Fibroblast of the aortic adventitia (primary cell): Measurements from ENCODE around the gene FFAR1. TPM values are rescaled to one million over a fixed set of nuclear protein-coding genes. Genes with fewer than 3 reads are reported as not detected.

Source experiments
- DNase-seq: peaks from one replicate; pipeline ENCODE4 v3.0.0-alpha.2; 2010; ENCODE audit warnings: low read depth
- H3K4me3 ChIP-seq: 2 replicates; pipeline ENCODE4 v1.5.1; 2011; ENCODE audit warnings: low read depth, mild to moderate bottlenecking, control low read depth, low read length, moderate library complexity
- total RNA-seq: library from RNA; depleted of rRNA; stranded (reverse); fragments of >200 nt; gene quantifications from 2 replicates; pipeline ENCODE4 v1.2.3, GENCODE V29; 2012; ENCODE audit warnings: low replicate concordance
- TF ChIP-seq, protein P1 (sequence below): IDR thresholded peaks from 2 replicates; pipeline ENCODE4 v1.5.1; 2011; ENCODE audit warnings: mild to moderate bottlenecking, low read length, control low read depth, inconsistent platforms; ENCODE audit not compliant: insufficient read depth

Gene FFAR1
- total RNA-seq, 1 donor, result not detected

DNA sequence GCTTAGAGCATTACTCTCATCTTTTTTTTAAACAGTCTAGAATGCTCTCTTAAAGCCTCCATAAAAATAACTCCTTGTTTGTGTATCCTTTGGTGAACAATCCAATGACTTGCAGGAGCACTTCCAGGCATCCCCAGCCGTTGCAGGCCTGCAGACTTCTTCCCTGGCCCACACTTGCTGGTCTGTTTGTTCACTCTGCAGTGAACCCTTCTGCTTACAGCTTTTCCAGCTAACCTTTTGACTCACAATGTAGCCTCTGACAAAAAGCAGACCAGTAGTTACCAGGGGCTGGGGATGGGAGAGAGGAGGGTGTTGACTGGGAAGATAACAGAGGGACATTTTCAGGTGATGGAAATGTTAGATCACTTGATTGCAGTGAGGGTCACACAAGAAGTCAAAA lies 32.3 kb downstream of the FFAR1 start:
- DNase-seq, result no peak
- no peak overlapping the region for H3K4me3 ChIP-seq
- TF ChIP-seq, protein P1, sequence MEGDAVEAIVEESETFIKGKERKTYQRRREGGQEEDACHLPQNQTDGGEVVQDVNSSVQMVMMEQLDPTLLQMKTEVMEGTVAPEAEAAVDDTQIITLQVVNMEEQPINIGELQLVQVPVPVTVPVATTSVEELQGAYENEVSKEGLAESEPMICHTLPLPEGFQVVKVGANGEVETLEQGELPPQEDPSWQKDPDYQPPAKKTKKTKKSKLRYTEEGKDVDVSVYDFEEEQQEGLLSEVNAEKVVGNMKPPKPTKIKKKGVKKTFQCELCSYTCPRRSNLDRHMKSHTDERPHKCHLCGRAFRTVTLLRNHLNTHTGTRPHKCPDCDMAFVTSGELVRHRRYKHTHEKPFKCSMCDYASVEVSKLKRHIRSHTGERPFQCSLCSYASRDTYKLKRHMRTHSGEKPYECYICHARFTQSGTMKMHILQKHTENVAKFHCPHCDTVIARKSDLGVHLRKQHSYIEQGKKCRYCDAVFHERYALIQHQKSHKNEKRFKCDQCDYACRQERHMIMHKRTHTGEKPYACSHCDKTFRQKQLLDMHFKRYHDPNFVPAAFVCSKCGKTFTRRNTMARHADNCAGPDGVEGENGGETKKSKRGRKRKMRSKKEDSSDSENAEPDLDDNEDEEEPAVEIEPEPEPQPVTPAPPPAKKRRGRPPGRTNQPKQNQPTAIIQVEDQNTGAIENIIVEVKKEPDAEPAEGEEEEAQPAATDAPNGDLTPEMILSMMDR, result no peak

DNA sequence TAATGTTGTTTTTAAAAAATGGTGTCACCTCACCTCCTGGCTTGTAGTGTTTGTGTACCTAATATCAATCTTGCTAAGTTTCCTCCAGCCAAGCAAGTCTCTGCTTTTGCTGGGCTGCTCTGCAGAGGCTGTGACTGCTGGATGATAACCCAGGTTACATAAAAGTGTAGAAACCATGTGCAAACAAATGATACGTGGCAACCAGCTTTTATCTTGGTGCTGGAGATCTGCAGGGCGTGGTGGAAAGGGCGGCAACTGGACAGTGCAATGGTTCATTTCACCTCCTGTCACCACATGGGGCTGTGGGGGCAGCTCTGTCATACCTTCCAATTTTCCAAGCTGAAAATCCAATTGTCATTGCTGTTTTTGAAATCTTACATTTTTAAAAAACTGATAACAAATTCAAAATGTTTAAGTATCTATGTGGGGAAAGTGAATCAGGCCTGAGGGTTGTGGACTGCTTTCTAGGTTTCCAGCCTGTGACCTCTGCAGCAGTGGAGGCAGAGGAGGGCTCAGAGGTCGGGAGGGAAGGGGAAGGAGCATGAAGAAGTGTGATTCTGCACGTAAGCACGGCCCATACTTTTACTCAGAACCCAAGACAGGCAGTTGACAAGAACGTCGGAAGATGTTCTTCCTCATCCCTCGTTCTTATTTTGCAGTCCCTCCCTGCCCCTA lies 32.9 kb downstream of the FFAR1 start:
- H3K4me3 ChIP-seq, result no peak overlapping the region
- no peak for DNase-seq
- TF ChIP-seq, protein P1, result no peak

DNA sequence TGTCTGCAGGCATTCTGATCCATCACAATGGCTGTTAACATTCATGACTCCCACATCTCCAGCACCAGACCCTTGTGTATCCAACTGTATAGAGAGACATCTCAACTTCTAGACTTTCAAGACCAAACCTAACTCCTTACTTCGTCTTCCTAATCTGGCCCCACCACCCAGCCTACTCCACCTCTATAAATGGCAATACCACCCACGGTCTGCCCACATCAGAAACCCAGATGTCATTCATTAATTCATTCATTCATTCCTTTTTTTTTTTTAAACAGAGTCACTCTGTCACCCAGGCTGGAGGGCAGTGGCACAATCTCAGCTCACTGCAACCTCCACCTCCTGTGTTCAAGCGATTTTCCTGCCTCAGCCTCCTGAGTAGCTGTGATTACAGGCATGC lies 33.6 kb downstream of the FFAR1 start:
- TF ChIP-seq, protein P1, result no peak
- DNase-seq, result no peak
- no peak overlapping the region for H3K4me3 ChIP-seq

DNA sequence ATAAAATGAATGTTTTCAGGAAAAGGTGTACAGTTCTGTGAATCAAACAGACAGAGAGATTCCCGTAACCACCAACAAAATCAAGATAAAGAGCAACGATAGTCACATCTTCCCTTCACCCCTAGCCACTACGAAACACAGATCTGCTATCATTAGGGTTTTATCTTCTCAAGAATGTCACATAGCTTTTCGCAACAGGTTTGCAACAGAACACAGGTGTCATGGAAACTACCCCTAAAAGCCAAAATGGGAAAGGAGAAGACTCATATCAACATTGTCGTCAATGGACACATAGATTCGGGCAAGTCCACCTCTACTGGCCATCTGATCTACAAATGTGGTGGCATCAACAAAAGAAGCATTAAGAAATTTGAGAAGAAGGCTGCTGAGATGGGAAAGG lies 34.2 kb downstream of the FFAR1 start:
- DNase-seq, result no peak
- TF ChIP-seq, protein P1, result no peak
- no peak overlapping the region for H3K4me3 ChIP-seq

DNA sequence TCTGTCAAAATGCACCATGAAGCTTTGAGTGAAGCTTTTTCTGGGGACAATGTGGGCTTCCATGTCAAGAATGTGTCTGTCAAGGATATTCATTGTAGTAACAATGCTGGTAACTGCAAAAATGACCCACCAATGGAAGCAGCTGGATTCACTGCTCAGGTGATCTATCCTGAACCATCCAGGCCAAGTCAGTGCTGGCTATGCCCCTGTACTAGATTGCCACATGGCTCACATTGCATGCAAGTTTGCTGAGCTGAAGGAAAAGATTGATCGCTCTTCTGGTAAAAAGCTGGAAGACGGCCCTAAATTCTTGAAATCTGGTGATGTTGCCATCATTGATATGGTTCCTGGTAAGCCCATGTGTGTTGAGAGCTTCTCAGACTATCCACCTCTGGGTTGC lies 35.8 kb downstream of the FFAR1 start:
- no peak for DNase-seq
- TF ChIP-seq, protein P1, result no peak
- no peak overlapping the region for H3K4me3 ChIP-seq

DNA sequence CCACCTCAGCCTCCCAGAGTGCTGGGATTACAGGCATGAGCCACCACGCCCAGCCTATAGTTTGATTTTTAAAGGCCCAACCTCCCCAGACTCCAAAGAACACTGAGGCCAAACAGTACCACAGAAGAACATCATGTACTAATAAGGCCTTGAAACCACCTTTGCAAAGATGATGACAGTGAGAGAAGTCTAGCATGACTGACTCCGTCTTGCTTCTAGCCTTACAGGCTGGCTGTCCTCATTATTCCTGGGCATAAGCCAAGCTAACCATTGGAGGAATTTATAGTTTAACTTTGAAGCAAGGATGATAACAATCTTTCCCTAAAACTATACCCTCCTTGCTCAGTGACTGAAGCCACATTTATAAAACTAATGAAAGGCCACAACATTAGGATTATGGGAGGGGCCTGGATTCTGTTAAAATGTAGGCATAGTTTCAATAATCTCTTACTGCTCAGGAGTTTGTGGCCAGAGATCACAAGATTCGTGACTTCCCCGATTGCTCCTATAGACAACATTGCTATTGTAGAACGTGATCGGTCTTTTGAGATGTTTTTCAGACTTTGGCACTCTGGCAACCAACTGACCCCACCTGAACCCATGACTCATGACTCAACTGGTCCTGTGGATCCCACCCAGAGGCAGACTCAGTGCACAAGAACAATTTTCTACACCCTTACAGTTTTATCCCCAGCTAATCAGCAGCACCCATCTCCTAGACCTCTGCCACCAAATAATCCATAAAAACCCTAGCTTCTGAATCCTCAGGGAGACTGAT lies 40.8 kb downstream of the FFAR1 start:
- TF ChIP-seq, protein P1, result no peak
- no peak overlapping the region for H3K4me3 ChIP-seq
- DNase-seq, result no peak
